Measurements from ENCODE around the gene ACTR8.

Gene ACTR8

DNA sequence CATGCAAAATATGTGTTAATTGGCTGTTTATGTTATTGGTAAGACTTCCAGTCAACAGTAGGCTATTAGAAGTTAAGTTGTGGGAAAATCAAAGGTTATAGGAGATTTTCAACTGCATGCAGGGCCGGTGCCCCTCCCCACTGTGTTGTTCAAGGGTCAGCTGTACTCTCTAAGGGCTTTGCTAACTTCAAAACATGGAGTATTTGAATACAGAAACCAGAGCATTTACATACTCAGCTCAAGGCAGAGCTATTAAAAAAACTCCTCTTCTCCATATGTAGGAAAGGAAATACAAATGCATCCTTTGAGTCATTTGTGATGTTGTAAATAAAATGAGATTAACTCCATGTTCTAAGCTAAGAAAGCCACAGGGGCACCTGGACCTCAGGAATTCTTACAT lies 18.8 kb downstream of the ACTR8 start:
- no peak for DNase-seq

DNA sequence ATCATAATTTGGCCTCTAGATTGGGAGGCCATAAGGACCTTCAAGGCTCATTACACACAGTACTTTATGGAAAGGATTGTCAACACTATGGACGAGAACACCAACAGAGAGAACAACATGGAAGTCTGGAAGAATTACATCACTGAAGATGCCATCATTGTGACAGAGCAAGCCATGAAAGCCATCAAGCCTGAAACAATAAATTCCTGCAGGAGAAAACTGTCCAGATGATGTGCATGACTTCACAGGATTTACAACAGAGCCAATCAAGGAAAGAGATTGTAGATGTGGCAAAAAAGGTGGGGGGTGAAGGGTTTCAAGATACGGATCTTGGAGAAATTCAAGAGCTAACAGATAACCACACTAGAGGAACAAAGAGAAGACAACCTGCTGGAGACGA lies 19.7 kb downstream of the ACTR8 start:
- no peak for DNase-seq

DNA sequence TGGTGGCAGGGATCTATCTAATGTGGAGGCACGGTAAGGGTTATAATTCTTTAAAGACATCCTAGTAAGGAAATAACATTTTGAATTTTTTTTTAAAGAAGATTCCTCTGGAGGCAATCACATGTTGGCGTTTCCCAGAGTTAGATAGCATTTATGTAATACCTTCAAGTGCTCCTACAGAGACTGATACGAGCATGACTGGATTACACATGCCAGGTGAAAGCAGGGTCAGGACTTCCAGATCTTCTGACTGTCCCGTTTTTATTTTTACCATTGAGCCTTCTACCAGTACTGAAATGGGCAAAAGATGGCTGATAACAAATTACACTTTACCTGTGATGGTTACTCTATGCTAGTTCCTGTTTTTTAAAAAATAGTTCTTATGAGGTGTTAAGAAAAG lies 21.8 kb downstream of the ACTR8 start:
- DNase-seq: no peak

DNA sequence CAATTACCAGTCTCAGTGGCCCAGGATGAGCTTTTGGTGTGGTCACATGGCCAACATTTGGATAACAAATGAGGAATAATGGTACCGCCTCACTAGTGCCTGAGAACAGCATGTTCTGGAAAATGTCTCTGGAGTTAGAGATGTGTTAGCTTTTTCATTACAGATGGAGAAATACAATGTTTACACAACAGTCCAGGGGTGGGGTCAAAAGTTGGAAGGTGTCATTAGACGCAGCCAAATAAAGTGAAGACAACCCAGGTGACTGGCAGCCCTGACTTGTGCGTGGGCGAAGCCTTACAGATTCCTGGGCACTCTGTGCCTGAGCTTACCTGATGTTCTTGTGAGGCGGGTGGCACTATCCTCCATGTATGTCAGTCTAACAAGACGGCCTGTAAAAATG lies 22.8 kb downstream of the ACTR8 start:
- no peak for DNase-seq

DNA sequence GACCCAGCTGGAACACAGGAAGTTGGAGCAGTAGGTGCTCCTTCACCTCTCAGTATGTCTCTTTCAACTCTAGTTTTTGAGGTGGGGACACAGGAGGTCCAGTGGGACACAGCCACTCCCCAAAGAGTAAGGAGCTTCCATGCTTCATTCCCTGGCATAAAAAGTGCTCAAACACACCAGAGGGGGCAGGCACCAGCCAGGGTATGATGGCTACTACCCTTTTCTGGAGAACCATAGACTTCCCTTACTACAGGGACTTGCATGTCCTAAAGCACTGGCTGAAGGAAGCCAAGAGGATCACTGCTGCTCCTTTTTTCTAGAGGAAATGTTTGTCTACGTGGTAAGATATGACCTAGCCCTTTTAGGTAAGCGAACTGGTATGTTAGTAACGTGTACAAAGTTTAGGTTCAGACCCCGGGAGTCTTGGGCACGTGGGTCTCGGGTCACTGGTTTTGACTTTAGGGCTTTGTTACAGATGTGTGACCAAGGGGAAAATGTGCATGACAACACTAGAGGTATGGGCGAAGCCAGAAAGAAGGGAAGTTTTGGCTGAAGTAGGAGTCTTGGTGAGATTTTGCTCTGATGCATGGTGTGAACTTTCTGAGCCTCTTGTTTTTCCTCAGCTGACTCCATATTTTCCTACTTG lies 23.7 kb downstream of the ACTR8 start:
- no peak for DNase-seq

DNA sequence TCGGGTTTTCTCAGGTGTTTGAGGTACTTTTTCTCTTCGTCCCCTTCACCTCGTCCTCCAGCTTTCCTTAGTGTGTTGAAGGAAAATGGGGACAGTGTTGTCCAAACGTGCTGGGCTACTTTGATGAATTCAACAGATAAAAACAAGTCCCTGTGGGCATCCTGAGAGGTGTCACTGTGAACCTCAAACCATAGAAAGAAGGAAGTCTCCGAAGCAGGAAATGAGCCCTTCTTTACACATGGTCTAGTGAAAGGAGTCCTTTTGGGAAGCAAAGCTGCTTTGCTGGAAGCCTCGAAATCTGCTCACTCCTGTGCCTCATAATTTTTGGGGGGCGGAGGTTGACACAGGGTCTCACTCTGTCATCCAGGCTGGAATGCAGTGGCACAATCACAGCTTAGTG lies 25.0 kb downstream of the ACTR8 start:
- DNase-seq: no peak

DNA sequence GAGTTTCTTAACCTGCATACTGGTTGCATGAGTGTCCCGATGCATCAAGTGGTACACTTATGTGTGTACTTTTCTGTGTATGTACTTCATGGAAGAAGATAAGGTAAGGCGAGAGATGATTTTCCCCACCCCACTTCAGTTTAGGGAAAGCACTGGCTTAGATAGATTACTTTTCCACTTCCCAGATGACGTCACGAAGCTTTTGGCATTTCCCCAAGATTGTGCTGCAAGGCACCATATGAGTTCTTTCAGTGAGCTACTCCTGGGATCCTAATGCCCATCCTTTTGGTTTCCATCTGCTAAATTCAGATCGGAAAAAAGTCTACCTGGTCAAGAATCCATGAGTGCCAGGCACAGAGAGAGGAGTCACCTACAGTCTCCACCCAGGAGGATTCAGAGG lies 31.1 kb downstream of the ACTR8 start:
- no peak for DNase-seq

DNA sequence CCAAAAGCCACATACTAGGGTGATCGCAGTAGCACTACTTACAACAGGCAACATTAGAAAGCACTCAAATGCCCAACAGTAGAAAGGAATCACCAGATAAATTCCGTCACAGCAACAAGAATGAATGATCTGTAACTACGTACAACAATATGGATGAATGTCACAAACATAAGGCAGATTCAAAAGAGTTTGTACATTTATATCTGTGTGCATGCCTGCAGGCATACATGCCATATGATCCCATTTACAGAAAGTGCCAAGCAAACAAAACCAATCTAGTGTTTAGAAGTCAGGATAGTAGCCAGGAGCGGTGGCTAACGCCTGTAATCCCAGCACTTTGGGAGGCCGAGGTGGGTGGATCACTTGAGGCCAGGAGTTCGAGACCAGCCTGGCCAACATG lies 32.0 kb downstream of the ACTR8 start:
- no peak for DNase-seq

DNA sequence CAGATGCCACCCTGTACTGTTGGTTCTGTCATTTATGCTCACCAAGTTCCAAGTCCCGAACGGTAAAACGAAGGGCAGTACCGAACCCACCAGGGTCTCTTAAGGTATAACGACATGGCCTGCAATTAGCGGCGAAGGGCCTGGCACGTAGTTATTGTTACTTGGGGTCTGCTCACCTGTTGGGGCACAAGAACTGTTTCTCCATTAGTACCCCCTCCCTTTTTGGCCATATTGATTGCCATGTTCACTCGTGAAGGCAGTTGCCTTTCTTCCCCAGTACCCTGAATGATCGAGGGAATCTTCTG lies 35.1 kb downstream of the ACTR8 start:
- DNase-seq: no peak

DNA sequence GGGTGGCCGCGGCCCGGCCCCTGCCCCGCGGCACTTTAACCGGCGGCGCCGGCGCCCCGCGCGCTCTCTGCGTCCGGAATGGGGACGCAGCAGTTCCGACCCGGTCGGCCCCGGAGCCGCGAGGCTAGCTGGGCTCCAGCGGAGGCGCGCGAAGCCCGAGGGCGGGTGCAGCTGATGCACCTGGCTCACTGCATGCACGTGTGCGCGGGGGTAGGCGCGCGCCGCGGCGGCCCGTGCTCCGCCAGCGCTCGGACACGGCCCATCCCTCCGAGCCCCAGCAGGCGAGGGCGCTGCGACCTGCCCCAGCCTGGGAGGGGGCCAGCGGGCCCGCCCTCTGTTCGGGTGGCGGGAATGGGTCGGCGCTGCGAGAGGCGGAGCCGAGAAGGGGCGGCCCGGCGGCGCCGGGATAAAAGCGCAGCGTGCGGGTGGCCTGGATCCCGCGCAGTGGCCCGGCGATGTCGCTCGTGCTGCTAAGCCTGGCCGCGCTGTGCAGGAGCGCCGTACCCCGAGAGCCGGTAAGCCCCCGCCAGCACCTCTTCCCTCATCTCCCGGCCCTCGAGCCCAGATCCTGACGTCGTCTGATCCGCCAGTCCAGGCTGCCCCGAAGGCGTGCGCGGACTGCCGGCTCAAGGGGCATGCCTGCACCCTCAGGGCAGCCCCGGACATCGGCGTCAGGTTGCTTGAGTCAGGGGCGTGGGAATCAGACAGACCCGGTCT lies 35.7 kb downstream of the ACTR8 start, which contains the start of the genes CHDH and IL17RB:
Gene CHDH, minus strand, starts transcription at position 286 of the 717 bp plus-strand sequence. CDS start 22,411 bp downstream, outside the sequence.
Gene IL17RB, plus strand, starts transcription at position 435 of the 717 bp plus-strand sequence. Its CDS starts 21 bp downstream, at position 456.
- no peak for DNase-seq

DNA sequence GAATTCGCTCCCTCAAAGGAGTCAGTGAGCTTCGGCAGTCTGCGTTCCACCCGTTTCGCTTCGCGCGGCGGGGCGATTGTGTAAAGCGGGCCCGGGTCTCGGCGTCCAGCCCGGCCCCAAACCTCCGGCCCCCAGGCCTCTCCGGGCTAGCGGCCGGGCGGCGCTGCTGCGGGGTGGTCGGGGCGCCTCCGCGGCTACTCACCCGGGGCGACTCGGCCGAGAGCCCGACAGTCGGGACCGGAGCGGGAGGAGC lies 36.1 kb downstream of the ACTR8 start:
- DNase-seq: no peak

DNA sequence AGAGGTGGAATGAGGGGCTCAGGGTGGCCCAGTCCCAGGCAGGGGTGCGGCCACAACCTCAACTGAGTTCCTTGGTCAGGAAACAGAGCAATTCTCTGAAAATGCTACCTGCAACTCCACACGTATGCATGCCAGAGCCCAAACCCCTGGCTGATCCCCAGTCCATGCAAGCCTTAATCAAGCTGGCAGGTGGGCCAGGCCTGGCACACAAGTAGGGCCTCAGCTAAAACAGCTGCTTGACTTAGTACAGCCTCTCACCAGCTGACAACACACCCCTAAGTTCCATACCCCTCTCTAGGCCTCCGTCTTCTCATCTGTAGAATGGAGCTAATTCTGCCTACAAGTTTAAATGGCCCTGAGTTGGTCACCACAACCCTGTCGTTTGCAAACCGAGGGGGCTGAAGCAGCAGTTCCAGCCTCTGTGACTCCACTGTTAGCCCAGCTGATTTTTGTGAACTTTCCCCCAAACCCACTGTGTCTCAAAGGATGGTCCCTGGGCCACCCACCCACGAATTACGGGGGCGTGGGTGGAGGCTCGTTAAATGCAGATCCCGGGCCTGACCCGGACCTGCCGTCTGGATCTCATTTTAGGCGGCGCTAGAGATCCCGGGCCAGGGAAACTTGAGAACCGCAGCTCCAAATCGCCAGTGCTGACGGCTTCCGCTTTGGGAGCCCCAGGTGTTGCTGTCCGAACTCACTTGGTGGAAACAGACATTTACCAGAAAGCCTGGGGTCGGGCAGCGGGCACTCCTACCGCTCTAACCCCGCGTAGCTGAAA lies 36.7 kb downstream of the ACTR8 start:
- no peak for DNase-seq

DNA sequence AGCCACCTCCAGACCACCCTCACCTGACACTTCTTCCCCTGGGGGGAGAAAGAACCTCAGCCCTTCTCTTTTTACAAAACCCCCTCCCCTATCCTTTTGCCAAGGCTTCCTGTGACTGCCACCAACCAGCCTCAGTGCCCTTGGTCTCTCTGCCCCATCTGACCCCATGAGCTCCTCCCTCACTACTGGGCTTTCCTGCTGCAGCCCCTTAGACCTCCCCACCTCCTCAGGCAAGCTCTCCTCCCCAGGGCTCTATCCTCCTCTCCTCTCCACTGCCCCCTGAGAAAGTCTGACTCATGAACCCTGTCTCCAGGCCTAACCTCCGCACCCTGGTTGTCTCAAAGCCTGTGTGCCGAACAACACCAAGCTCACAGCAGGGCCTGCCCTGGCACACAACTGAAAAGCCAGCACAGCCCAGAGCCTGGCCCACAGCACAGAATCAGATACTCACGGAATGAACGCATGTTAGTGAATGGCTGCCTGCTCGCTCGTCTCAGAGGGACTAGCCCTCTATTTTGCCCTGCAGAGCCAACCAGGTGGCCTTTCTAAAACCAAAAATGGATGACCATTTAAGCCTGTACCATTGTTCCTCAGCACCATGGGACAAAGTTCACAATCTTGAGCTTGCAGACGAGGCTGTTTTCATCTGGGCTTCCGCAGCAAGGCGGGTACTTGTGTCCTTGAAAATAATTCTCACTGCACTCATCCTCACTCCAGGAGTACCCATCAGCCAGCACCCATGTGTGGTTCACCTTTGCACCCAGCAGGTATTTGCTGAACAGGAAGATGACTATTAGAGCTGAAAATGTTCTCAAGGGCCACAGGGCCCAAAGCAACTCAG lies 37.5 kb downstream of the ACTR8 start:
- no peak for DNase-seq

DNA sequence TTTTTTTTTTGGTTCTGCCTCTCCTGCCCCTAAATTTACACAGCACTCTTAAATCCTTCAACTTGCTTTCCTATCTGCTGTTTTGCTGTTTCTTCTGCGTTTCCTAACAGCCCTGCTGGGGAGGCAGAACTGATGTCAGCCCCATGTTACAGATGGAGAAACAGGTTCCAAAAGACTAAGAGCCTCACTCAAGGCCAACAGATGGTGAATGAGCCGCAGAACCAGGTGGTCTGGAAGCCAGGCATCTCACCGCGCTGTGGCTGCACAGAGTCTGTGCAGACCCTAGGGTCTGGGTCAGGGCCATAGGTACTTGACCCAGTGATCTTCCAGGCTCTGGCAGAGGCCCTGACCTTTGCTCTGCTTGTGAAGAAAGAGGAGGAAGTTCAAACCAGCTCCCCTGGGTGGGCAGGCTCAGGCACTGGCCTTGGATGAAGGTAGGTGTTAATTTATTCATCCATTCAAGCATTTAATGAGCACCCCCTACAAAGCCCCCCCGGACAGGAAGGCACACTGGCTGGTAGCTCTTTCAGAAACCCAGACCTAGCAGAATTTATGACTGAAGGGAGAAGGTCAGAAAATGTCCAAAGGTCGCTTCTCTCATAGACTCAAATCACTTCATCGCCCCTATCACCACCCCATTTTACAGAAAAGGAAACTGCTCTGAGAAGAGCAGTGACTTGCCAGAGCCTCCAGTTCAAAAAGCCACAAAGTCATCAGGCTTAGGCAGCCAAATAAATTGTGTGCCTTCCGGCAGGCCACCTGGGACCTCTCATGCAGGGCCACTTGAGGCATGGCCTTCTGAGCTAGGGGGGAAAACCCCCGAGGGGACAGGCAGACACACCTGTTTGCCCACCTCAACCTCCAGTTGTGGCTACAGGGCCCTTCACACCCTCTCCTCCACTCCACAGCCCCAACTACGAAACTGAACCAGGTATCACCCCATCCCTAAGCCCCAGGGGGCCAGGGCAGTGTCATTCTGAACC lies 38.5 kb downstream of the ACTR8 start:
- no peak for DNase-seq

DNA sequence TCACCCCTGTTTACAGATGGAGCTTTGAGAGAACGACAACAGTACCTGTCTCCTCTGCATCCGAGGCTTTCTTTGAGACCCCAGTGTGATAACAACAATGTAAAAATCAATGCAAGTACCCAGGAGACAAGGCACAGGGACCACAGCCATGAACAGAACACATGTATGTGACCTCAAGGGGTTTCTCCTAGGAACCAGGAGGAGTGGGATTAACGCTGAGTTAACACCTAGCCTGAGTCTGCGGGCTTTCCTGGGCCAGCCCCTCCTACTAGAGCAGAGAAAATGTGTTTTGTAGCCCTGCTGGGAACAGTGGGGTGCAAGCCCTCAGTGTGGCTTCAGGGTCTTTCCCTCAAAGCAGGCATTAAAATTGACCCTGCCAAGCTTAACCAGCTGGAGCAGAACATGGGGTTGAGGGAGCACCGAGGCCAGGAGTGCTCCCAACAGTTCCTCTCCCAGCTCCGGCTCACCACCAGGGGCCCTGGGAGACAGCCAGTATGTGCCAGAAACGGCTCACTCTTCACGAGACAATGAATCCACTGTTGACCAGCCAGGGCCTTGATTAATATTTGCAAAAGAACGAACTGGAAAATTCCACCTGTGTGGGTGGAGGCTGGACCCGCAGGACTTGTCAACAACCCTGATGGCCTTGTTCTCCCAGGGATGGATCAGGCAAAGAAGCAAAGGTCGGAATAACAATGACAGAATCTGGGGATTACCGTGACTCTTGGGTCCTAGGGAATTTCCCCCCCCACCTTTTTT lies 39.3 kb downstream of the ACTR8 start:
- no peak for DNase-seq

DNA sequence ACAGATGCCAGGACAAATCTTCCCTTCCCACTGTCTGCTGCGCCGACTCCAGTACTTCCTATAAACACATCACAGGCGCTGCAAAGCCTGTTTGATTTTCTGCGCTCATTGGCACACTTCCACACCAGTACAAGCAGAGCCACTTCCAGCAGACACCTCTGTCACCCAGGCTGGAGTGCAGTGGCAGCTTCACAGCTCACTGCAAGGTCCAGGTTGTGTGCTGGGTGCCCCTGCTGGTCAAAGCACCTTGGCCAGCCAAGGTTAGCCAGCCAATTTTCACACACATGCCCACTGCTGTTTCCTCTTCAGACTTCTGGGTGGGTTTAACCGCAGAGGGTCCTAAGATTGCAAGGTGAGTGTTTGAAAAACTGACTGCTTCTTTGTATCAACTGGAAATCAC lies 40.7 kb downstream of the ACTR8 start:
- DNase-seq: no peak

DNA sequence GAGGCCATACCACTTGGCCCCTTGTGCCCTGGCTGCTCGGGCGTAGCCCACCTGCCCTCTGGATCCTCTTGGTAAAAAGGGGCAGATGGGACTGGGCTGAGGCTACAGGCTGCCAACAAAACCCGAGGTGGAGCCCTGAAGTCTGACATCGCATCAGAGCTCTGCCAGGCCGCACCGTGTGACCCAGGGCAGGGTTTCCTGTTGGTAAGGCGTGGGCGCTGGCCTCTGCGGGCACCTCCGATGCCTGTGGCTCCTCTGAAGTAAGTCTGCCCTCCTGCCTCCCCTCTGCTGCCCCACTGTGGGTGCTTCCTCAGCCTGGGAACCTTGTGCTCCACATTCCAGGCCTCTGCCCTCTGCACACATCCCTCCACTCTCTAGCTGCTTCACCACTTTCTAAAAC lies 44.6 kb downstream of the ACTR8 start:
- DNase-seq: no peak

DNA sequence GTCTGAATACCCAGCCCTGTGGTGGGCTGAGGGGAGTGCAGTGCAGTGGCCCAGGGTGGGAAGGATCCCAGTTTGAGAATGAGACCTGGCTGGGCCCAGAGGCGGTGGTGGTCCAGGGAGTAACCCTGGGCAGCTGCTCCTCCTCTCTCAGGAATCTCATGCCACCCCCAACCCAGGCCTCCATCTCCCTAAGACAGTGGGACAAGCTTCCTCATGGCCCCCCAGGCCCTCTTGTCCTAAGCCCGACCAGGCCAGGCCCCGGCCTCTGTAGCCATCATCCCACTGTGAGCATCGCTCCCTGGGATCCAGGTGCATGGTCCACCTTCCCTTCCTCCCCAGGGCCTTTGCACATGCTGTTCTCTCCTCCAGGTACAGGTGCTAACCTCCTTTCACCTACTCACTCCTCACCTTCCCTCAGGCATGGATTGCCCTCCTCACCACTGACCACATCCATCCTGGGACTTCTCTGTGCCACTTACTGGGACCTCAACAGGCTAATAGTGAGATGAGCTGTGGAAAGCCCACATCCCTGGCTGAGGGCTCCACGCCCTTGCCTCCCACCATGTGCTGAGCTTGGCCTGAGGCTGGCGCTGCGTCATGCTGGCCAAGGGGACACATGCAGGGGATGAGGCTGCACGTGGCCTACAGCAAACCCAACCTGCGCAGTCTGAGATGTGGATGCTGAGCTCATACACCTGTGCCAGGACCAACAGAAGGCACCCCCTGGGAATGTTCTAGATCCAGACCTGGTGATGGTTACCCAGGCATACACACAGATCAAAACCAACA lies 45.7 kb downstream of the ACTR8 start:
- DNase-seq: no peak

DNA sequence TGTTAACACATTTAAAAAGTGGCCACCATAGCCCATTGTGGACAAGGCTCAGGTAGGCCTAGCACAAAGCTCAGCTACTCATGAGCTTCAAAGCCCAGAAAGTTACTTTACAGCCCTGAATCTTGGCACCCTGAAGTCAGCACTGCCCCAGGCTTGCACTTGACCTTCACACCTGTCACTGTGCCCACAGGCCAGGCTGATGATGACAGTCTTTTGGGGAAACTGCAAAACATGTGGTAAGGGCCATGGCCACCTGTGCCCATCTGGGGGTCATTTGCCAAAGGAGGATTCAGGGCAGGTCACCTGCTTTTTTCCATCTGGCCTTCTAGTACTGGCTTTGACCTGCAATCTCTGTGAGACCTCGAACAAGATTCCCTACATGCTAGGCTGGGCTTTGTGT lies 46.7 kb downstream of the ACTR8 start:
- no peak for DNase-seq

DNA sequence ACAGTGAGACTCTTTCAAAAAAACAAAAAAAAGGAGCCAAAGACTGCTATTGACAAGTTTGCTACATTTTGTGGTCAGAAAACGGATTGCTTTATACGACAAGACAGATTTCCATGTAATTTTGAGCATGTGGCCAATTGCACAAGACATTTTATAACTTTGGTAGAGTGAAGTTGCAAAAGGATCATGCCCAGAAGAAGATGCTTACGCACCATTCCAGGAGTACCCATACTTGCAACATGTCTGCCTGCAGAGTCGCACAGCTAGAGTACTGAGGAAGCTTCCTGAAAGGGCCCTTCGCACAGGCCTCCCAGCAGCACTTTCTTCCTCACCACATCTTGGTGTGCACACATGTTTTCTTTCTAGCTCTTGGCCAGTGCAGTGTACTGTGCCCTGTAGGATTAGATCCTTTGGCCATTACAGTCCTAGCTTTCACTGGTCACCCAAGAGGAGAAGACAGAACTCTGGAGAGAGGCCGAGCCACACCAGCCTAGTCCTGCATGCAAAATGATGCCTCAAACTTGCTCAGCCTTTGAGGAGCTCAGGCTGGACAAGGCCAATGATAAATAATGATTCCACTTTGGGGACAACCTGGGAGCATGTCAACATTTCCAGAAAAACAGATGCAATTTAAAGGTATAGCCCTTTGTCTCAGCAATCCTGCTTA lies 47.4 kb downstream of the ACTR8 start:
- peak; percentile 76 for DNase-seq

All from SIG-M5 (cell line).